ENCODE results near the gene CFDP1. TPM values are rescaled to one million over a fixed set of nuclear protein-coding genes. Genes with fewer than 3 reads are reported as not detected.
A peak's percentile ranks its signal among the peaks of the same experiment; 100 is the strongest.

The CFDP1 gene
- total RNA-seq, 1 experiment from 2014 or later = 21.2 TPM

GRCh38 chr16:75262104-75262799 lies 171.1 kb downstream of the CFDP1 start:
- no peaks in the 10 kb centered on the region for H3K9me3 ChIP-seq
- H3K4me3 ChIP-seq = no peak overlapping the region
- no peaks in the 10 kb centered on the region for H3K36me3 ChIP-seq
- no peak for DNase-seq
- H3K27me3 ChIP-seq = no peaks in the 10 kb centered on the region

- no peaks in the 10 kb centered on the region for H3K36me3 ChIP-seq
- no peak for DNase-seq
These were observed 171.7 kb downstream of the CFDP1 start for GRCh38 chr16:75261590-75262078.

GRCh38 chr16:75260851-75261589 lies 172.3 kb downstream of the CFDP1 start:
- DNase-seq = no peak
- Histone ChIP-seq H3K27me3 (no peaks in the 10 kb centered on the region), H3K9me3 (no peaks in the 10 kb centered on the region), H3K36me3 (no peaks in the 10 kb centered on the region), H3K4me3 (no peak overlapping the region)

More at GRCh38 chr16:75261590-75262078, 171.7 kb downstream of the CFDP1 start:
- H3K4me3 ChIP-seq = no peak overlapping the region
- H3K27me3 ChIP-seq = no peaks in the 10 kb centered on the region
- no peaks in the 10 kb centered on the region for H3K9me3 ChIP-seq

GRCh38 chr16:75258807-75259141 lies 174.5 kb downstream of the CFDP1 start:
- Histone ChIP-seq H3K4me3 (no peak overlapping the region), H3K9me3 (no peaks in the 10 kb centered on the region), H3K27me3 (no peaks in the 10 kb centered on the region), H3K36me3 (no peaks in the 10 kb centered on the region)
- DNase-seq = no peak

- H3K9me3 ChIP-seq = no peaks in the 10 kb centered on the region
- no peak for DNase-seq
- H3K27me3 ChIP-seq = no peaks in the 10 kb centered on the region
- H3K4me3 ChIP-seq = no peak overlapping the region
- no peaks in the 10 kb centered on the region for H3K36me3 ChIP-seq
These were observed 175.2 kb downstream of the CFDP1 start for GRCh38 chr16:75257886-75258806.

- no peaks in the 10 kb centered on the region for H3K9me3 ChIP-seq
- H3K36me3 ChIP-seq = no peaks in the 10 kb centered on the region
- no peaks in the 10 kb centered on the region for H3K27me3 ChIP-seq
- H3K4me3 ChIP-seq = no peak overlapping the region
- DNase-seq = no peak
These were observed 176.5 kb downstream of the CFDP1 start for GRCh38 chr16:75256696-75257343.

GRCh38 chr16:75256059-75256571 lies 177.2 kb downstream of the CFDP1 start:
- Histone ChIP-seq H3K27me3 (no peaks in the 10 kb centered on the region), H3K9me3 (no peaks in the 10 kb centered on the region), H3K36me3 (no peaks in the 10 kb centered on the region), H3K4me3 (no peak overlapping the region)
- no peak for DNase-seq

GRCh38 chr16:75254359-75254837 lies 178.9 kb downstream of the CFDP1 start:
- Histone ChIP-seq H3K36me3 (no peaks in the 10 kb centered on the region), H3K9me3 (no peaks in the 10 kb centered on the region), H3K4me3 (no peak overlapping the region), H3K27me3 (no peaks in the 10 kb centered on the region)
- no peak for DNase-seq

GRCh38 chr16:75252946-75253911 lies 180.1 kb downstream of the CFDP1 start:
- DNase-seq = peak; percentile 53
- Histone ChIP-seq H3K9me3 (no peaks in the 10 kb centered on the region), H3K4me3 (no peak overlapping the region), H3K27me3 (no peaks in the 10 kb centered on the region), H3K36me3 (no peaks in the 10 kb centered on the region; the same call in 1 of the 2 replicates)

- no peak overlapping the region for H3K4me3 ChIP-seq
- H3K9me3 ChIP-seq = no peaks in the 10 kb centered on the region
- DNase-seq = no peak
- no peaks in the 10 kb centered on the region; the same call in 1 of the 2 replicates for H3K36me3 ChIP-seq
- no peaks in the 10 kb centered on the region for H3K27me3 ChIP-seq
These were observed 181.0 kb downstream of the CFDP1 start for GRCh38 chr16:75252049-75252864.

GRCh38 chr16:75251280-75252048 lies 181.8 kb downstream of the CFDP1 start, which contains the start of gene BCAR1:
TSS of gene BCAR1 (minus strand) at chr16:75251624. CDS start at chr16:75251482, 142 bp downstream.
- Histone ChIP-seq H3K4me3 (peak within 1 kb of the TSS; percentile 70), H3K36me3 (no peaks in the 10 kb centered on the region; the same call in 1 of the 2 replicates), H3K27me3 (no peaks in the 10 kb centered on the region), H3K9me3 (no peaks in the 10 kb centered on the region)
- peak; percentile 87 for DNase-seq

GRCh38 chr16:75250809-75251279 lies 182.5 kb downstream of the CFDP1 start:
- Histone ChIP-seq H3K4me3 (peak overlapping the region; percentile 70), H3K9me3 (no peaks in the 10 kb centered on the region), H3K36me3 (no peaks in the 10 kb centered on the region; the same call in 1 of the 2 replicates), H3K27me3 (no peaks in the 10 kb centered on the region)
- no peak for DNase-seq

GRCh38 chr16:75250089-75250808 lies 183.1 kb downstream of the CFDP1 start:
- peak overlapping the region; percentile 70 for H3K4me3 ChIP-seq
- no peak for DNase-seq

More at GRCh38 chr16:75250089-75250808, 183.1 kb downstream of the CFDP1 start:
- H3K9me3 ChIP-seq = no peaks in the 10 kb centered on the region
- no peaks in the 10 kb centered on the region; the same call in 1 of the 2 replicates for H3K36me3 ChIP-seq
- H3K27me3 ChIP-seq = no peaks in the 10 kb centered on the region

Measured in MG63 (cell line).